ENCODE measurements around the gene CENPK. TPM values are rescaled to one million over a fixed set of nuclear protein-coding genes. Genes with fewer than 3 reads are reported as not detected.

Gene CENPK
- total RNA-seq, 4 donors from 2014 or later = 0.77 to 34.6 (median 1.3) TPM; not detected in 1

GRCh38 chr5:65481635-65482295, 81.2 kb downstream of the CENPK start, which contains the start of gene ADAMTS6:
TSS of gene ADAMTS6 (minus strand) at chr5:65481920. CDS start at chr5:65473673, 8,247 bp downstream.
- Histone ChIP-seq H3K4me3 (peak within 1 kb of the TSS; percentile 36 to 64), H3K4me1 (no peaks in the 10 kb centered on the region), H3K9me3 (no peaks in the 10 kb centered on the region), H3K27me3 (no peaks in the 10 kb centered on the region), H3K36me3 (no peaks in the 10 kb centered on the region), H3K27ac (peak within 1 kb of the TSS; percentile 94 to 99)
- intact Hi-C loops (cut with DNase I; ENCODE audit: low total_unique reads) = no loop called here
- peak; percentile 89 to 94 for DNase-seq
- no peak for TF ChIP-seq CTCF (IDR thresholded peaks at IDR 0.05)
- TF ChIP-seq POLR2A (IDR thresholded peaks at IDR 0.05) = peak; percentile 46 to 69

GRCh38 chr5:65481171-65481581, 81.8 kb downstream of the CENPK start:
- intact Hi-C loops (cut with DNase I; ENCODE audit: low total_unique reads) = no loop called here
- H3K27ac ChIP-seq = peak overlapping the region; percentile 94 to 99
- TF ChIP-seq POLR2A (IDR thresholded peaks at IDR 0.05) = no peak
- no peak for TF ChIP-seq CTCF (IDR thresholded peaks at IDR 0.05)
- H3K36me3 ChIP-seq = no peaks in the 10 kb centered on the region
- no peaks in the 10 kb centered on the region for H3K9me3 ChIP-seq
- no peaks in the 10 kb centered on the region for H3K27me3 ChIP-seq
- no peak for DNase-seq
- no peaks in the 10 kb centered on the region for H3K4me1 ChIP-seq
- H3K4me3 ChIP-seq = peak overlapping the region; percentile 36 to 64

- Histone ChIP-seq H3K4me1 (no peaks in the 10 kb centered on the region), H3K9me3 (no peaks in the 10 kb centered on the region), H3K36me3 (no peaks in the 10 kb centered on the region), H3K27me3 (no peaks in the 10 kb centered on the region), H3K27ac (peak overlapping the region; percentile 94 to 99), H3K4me3 (peak overlapping the region; percentile 36 to 64)
- TF ChIP-seq POLR2A (IDR thresholded peaks at IDR 0.05) (no peak), CTCF (IDR thresholded peaks at IDR 0.05) (no peak)
- DNase-seq = peak; percentile 78 to 84
- intact Hi-C loops (cut with DNase I; ENCODE audit: low total_unique reads) = no loop called here
Measured at GRCh38 chr5:65480306-65480865, 82.6 kb downstream of the CENPK start.

GRCh38 chr5:65479527-65479926, 83.4 kb downstream of the CENPK start:
- Histone ChIP-seq H3K27ac (peak overlapping the region in 1 of 2 donors; percentile 99), H3K9me3 (no peaks in the 10 kb centered on the region), H3K27me3 (no peaks in the 10 kb centered on the region), H3K4me3 (no peak overlapping the region), H3K36me3 (no peaks in the 10 kb centered on the region), H3K4me1 (no peaks in the 10 kb centered on the region)
- intact Hi-C loops (cut with DNase I; ENCODE audit: low total_unique reads) = no loop called here
- no peak for DNase-seq
- no peak for TF ChIP-seq POLR2A (IDR thresholded peaks at IDR 0.05)
- no peak for TF ChIP-seq CTCF (IDR thresholded peaks at IDR 0.05)

- intact Hi-C loops (cut with DNase I; ENCODE audit: low total_unique reads) = no loop called here
Measured at GRCh38 chr5:65478336-65478735, 84.6 kb downstream of the CENPK start.

More at GRCh38 chr5:65478336-65478735, 84.6 kb downstream of the CENPK start:
- TF ChIP-seq CTCF (IDR thresholded peaks at IDR 0.05) (no peak), POLR2A (IDR thresholded peaks at IDR 0.05) (no peak)
- Histone ChIP-seq H3K9me3 (no peaks in the 10 kb centered on the region), H3K27me3 (no peaks in the 10 kb centered on the region), H3K27ac (no peak overlapping the region), H3K36me3 (no peaks in the 10 kb centered on the region), H3K4me1 (no peaks in the 10 kb centered on the region), H3K4me3 (no peak overlapping the region)
- no peak for DNase-seq

Data from uterus (tissue), 4 donors.